ENCODE measurements around the gene PTGR2.
"Not testable (repeated sequence)": the region's sequence is repeated elsewhere in the genome, so short reads cannot be mapped to it uniquely, and the experiment has no call there.

Gene PTGR2

GRCh38 chr14:73851567-73852382 lies at the start of gene PTGR2:
PTGR2 (plus strand) TSS chr14:73851831; CDS start chr14:73858863, 7,032 bp downstream.
- peak; percentile 97 for DNase-seq (ENCODE audit: low read depth)

- DNase-seq (ENCODE audit: low read depth), result no peak
These were observed 49.0 kb upstream of the PTGR2 start for GRCh38 chr14:73802431-73803188.

GRCh38 chr14:73804636-73805035 lies 47.0 kb upstream of the PTGR2 start:
- no peak for DNase-seq (ENCODE audit: low read depth)

DNA sequence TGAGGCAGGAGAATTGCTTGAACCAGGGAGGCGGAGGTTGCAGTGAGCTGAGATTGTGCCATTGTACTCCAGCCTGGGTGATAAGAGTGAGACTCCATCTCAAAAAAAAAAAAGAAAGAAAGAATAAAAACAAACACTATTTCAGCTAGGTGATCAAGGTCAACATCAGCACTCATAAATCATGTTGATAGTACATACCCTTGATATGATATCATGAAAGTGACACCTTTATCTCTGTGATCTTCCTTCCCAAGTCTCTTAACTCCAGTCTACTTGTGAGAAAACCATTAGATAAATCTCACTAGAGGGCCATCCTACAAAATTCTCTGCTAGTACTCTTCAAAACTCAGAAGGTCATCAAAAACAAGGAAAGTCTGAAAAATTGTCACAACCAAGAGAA lies 44.2 kb upstream of the PTGR2 start:
- no peak for DNase-seq (ENCODE audit: low read depth)

DNA sequence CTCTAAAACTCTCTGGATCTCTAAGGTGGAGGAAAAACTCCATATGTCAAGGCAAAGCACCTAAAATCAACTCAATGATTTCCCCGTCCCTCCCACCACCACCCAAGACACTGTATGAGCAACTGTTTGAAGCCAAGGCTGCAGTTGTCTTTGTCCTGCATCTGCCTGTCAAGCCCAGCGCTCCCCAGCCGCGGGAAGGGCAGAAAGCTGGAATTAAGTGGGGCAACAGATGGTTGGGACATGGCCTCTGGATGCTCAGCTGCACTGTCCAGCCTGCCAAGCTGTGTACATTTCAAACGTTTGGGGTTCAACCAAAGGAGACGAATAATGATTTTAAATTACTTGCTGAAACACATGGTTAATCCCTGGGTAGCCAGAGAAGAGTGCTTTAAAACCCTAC lies 42.2 kb upstream of the PTGR2 start:
- no peak for DNase-seq (ENCODE audit: low read depth)

GRCh38 chr14:73810478-73811163 lies 41.0 kb upstream of the PTGR2 start:
- peak; percentile 19 for DNase-seq (ENCODE audit: low read depth)

GRCh38 chr14:73811164-73811503 lies 40.5 kb upstream of the PTGR2 start:
- no peak for DNase-seq (ENCODE audit: low read depth)

- DNase-seq (ENCODE audit: low read depth), result no peak
These were observed 37.5 kb upstream of the PTGR2 start for GRCh38 chr14:73814153-73814552.

DNA sequence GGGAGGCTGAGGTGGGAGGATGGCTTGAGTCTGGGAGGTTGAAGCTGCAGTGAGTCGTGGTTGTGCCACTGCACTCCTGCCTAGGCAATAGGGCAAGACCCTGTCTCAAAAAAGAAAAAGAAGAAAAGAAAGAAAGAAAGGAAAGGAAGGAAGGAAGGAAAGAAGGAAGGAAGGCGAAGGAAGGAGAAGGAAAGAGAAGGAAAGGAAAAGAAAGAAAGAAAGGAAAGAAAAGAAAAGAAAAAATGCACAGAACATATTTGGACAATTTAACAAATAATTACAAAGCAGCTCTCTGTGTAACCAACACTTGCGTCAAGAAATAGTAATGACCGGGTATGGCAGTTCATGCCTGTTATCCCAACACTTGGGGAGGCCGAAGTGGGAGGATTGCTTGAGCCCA lies 35.8 kb upstream of the PTGR2 start:
- DNase-seq (ENCODE audit: low read depth), result no peak

DNA sequence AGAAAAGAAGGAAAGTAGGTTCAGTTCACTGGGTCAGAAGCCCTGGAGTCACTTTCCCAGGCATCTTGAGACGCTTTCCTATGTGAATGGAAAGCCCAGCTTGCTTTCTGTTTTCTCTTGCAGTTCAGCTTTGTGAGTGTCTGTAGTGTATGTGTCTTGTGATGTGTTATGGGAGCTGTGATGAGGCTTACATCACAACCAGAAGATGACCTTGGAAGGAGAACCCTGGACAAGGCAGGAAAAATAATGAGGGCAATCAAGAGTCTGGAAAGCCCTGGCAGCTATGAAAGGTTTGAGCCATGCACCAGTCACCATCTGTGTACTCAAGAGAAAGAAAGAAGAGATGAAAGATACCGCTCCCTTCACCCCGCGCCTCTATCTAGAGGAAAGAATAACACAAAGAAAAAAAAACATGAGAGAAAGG lies 35.2 kb upstream of the PTGR2 start:
- DNase-seq (ENCODE audit: low read depth), result no peak

DNA sequence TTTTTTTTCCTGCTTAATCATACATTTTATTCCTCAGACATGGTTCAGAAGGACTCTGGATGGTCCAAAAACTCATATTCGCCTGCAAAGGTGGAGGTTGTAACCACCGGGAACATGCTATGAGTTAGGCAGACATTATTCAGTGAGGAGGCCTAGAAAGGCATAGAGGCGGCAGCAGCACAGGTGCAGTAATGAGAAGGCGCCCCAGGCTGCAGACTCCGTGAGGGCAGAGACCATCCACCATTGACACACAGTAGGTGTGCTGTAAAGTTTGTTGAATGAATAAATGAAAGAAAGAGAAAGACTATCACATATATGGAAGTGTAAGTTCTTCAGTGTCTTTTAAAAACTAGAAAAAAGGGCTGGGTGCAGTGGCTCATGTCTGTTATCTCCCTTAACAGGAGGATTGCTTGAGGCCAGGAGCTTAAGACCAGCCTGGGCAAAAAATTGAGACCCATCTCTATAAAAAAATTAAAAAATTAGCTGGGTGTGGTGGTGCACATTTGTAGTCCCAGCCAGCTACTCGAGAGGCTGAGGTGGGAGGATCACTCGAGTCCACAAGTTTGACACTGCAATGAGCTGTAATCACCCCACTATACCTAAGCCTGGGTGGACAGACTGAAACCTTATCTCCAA lies 34.5 kb upstream of the PTGR2 start:
- no peak for DNase-seq (ENCODE audit: low read depth)

- no peak for DNase-seq (ENCODE audit: low read depth)
These were observed 32.8 kb upstream of the PTGR2 start for GRCh38 chr14:73818821-73819220.

DNA sequence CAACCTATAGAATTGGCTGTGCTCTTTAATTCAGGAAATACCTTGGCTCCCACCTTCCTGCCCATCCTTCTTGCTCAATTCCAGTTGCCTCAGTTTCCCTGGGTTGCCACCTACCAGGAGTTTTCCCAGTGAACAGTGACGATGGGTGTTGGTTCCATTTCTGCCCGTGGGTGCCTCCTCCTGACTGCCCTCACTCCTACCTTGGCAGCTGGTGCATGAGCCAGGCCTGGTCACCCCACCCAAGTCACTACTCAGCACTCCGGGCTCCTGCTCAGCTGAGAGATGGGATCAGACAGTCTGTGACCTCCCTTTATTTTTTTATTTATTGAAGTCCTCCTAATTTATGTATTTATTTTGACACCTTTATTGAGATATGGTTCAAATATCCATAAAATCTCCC lies 31.0 kb upstream of the PTGR2 start:
- no peak for DNase-seq (ENCODE audit: low read depth)

- DNase-seq (ENCODE audit: low read depth), result no peak
These were observed 28.2 kb upstream of the PTGR2 start for GRCh38 chr14:73823339-73823885.

DNA sequence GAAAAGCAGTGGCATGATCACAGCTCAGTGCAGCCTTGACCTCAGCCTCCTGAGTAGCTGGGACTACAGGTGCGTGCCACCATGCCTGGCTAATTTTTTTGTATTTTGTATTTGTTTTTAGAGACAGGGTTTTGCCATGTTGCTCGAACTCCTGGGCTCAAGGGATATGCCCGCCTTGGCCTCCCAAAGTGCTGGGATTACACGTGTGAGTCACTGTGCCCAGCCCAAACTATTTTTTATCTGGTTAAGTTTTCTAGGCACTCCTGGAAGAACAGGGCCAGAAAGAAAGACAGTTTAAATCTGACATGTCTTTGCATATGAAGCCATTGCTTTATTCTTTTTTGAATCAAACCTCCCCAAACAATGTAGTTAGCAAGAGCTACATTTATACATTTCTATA lies 27.5 kb upstream of the PTGR2 start:
- DNase-seq (ENCODE audit: low read depth), result no peak

- no peak for DNase-seq (ENCODE audit: low read depth)
These were observed 27.1 kb upstream of the PTGR2 start for GRCh38 chr14:73824536-73824935.

DNA sequence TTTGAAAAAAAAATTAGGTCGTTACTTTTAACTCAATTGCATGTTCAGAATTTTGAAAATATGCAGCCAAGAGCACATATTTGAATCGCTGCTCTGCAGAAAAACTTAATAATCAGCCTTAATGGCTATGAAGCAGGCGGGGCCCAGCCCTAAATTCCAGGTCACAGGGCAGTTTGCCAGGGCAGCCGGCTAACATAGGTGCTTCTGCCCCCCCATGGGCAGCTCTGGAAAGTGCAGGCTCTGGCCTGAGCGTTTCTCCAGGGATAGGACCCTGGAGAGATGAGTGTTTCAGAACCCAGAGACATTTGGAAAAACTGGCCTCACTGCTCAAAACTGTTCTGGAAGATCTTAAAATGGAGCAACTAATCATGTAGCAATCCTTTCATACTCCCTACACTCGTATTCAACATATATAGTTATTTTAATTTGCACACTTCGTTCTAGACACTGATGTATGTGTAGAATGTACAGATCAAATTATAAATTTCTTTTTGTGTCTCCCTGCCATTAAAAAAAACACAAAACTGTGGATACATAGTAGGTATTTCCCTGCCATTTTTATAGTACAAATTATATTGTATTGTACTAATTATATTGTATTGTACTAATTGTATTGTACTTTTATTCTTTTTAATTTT lies 26.0 kb upstream of the PTGR2 start:
- peak; percentile 84 for DNase-seq (ENCODE audit: low read depth)

DNA sequence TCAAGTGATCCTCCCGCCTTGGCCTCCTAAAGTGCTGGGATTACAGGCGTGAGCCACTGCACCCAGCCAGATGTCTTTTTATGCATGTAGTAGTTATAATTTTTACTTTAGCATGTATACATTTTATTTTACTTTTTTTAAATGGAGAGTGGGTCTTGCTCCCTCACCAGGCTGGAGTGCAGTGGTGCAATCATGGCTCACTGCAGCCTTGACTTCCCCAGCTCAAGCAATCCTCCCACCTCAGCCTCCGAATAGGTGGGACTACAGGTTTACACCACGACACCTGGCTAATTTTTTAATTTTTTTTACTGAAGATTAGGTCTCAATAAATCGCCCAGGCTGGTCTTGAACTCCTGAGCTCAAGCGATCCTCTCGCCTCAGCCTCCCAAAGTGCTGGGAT lies 24.4 kb upstream of the PTGR2 start:
- DNase-seq (ENCODE audit: low read depth), result not testable (repeated sequence)

- DNase-seq (ENCODE audit: low read depth), result no peak
These were observed 22.6 kb upstream of the PTGR2 start for GRCh38 chr14:73829071-73829470.

DNA sequence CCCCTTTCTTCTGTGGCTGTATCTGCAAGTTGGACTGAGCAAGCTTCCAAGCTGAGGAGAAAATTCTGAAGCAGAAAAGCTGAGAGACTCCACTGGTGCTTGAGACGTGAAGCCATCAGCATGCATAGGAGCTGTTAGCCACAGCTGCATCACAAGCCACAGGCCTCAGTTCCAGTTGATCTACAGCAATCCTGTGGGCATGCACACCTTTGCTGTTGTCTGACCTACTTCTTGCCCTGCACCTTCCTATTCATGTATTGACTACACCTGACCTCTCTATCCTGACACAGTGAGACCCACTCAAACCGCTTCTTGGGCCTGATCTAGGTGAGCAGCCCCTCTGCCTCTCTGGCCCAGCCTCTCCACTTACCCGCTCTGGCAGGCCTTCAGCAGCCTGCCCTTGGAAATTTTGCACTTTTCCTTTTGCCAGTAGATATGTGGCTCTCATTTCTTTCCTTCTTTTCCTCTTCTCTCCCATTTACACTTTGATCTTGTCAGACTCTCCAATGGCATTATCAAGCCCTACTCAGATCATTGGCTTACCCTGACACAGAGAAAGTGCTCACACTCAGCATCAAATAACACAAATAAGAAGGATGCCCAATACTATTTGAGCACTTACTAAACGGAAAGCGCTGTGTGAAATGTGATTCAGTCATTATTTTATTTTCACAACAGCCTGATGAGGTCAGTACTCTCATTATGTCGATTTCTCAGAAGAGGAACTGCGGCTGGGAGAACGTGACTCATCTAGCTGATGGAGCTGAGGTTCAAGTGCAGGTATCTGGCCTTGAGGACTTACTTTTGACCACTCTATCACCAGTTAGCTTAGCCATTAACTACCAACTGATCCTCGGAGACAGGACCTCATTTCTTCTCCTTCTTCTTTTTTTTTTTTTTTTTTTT lies 21.9 kb upstream of the PTGR2 start:
- DNase-seq (ENCODE audit: low read depth), result peak; percentile 77

DNA sequence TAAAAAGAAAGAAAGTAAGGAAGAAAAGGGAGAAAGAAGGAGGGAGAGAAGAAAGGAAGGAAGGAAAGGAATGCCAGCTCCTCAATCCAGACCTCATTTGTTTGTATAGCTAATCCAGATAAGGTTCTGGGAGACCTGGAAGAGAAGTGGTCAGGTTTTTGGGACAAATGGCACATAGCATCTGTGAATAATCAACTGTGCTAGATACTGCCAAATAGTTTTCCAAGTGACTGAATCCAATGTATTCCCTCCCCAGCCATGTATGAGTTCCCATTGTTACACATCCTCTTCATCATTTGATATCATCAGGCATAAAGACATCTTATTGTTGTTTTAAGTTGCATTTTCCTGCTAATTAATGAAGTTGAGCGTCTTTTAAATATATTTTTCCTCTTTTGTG lies 18.6 kb upstream of the PTGR2 start:
- DNase-seq (ENCODE audit: low read depth), result peak; percentile 30
